HEK293T (cell line): ENCODE results near the gene SH2D2A.

Experiments used
- ARNT ChIP-seq: fragments of 450-650 bp; IDR thresholded peaks from 2 replicates; pipeline ENCODE4 v1.6.1; 2017; ENCODE audit warnings: mild to moderate bottlenecking
- BHLHE40 ChIP-seq: fragments of 450-650 bp; IDR thresholded peaks from 2 replicates; pipeline ENCODE4 v1.6.1; 2016; ENCODE audit warnings: mild to moderate bottlenecking, moderate library complexity, borderline replicate concordance
- CTBP1 ChIP-seq: fragments of 450-650 bp; IDR thresholded peaks from 2 replicates; pipeline ENCODE4 v1.6.1; 2016; ENCODE audit warnings: borderline replicate concordance
- FOXA1 ChIP-seq: fragments of 450-650 bp; IDR thresholded peaks from 2 replicates; pipeline ENCODE4 v1.6.1; 2016; ENCODE audit warnings: mild to moderate bottlenecking
- FOXM1 ChIP-seq: fragments of 450-650 bp; IDR thresholded peaks from 2 replicates; pipeline ENCODE4 v1.6.1; 2017; ENCODE audit warnings: mild to moderate bottlenecking, borderline replicate concordance
- HDGF ChIP-seq: fragments of 450-650 bp; IDR thresholded peaks from 2 replicates; pipeline ENCODE4 v1.6.1; 2017; ENCODE audit warnings: antibody characterized with exemption, borderline replicate concordance
- L3MBTL2 ChIP-seq: fragments of 450-650 bp; conservative IDR thresholded peaks from 2 replicates; pipeline ENCODE4 v1.6.1; 2016; ENCODE audit warnings: mild to moderate bottlenecking
- LEF1 ChIP-seq: fragments of 450-650 bp; IDR thresholded peaks from 2 replicates; pipeline ENCODE4 v1.6.1; 2017; ENCODE audit warnings: mild to moderate bottlenecking, borderline replicate concordance
- NFRKB ChIP-seq: fragments of 450-650 bp; IDR thresholded peaks from 2 replicates; pipeline ENCODE4 v1.6.1; 2016; ENCODE audit warnings: mild to moderate bottlenecking, moderate library complexity
- SP1 ChIP-seq: fragments of 450-650 bp; IDR thresholded peaks from 2 replicates; pipeline ENCODE4 v1.6.1; 2017
- SUZ12 ChIP-seq: fragments of 450-650 bp; IDR thresholded peaks from 2 replicates; pipeline ENCODE4 v1.6.1; 2016; ENCODE audit warnings: mild to moderate bottlenecking
- TARDBP ChIP-seq: fragments of 450-650 bp; IDR thresholded peaks from 2 replicates; pipeline ENCODE4 v1.6.1; 2016
- ZNF384 ChIP-seq: fragments of 450-650 bp; IDR thresholded peaks from 2 replicates; pipeline ENCODE4 v1.6.1; 2016
- TF ChIP-seq, protein P1 (sequence below): fragments of 450-650 bp; IDR thresholded peaks from 2 replicates; pipeline ENCODE4 v1.6.1; 2016

DNA sequence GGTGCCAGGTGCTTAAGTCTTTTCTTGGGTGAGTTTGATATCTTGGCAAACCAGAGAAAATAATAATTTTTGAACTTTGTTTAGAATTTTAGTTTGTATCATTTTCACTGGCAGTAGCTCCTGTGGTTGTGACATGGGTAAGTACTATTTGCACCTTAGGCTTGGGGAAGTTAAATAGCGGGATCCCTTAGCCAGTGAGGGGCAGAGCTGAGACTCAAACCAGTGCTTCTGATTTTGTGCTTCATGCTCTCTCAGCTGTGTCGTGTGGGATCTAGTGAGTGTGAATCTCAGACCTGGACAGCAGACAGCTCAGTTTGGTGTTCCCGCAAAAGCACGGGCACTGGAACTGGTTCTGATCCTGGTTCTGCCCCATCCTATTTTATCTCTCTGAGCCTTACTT, 39.7 kb downstream of the SH2D2A start:
- TF ChIP-seq BHLHE40 (no peak), HDGF (no peak), TARDBP (no peak), FOXM1 (no peak), SUZ12 (no peak), NFRKB (no peak), SP1 (no peak), LEF1 (no peak), FOXA1 (no peak), L3MBTL2 (no peak), ARNT (no peak), CTBP1 (no peak), ZNF384 (no peak)
- TF ChIP-seq, protein P1, sequence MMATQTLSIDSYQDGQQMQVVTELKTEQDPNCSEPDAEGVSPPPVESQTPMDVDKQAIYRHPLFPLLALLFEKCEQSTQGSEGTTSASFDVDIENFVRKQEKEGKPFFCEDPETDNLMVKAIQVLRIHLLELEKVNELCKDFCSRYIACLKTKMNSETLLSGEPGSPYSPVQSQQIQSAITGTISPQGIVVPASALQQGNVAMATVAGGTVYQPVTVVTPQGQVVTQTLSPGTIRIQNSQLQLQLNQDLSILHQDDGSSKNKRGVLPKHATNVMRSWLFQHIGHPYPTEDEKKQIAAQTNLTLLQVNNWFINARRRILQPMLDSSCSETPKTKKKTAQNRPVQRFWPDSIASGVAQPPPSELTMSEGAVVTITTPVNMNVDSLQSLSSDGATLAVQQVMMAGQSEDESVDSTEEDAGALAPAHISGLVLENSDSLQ, result no peak
